Measurements from ENCODE around the gene RAB11FIP5.
"Not testable (repeated sequence)": the region's sequence is repeated elsewhere in the genome, so short reads cannot be mapped to it uniquely, and the experiment has no call there.

RAB11FIP5 gene

DNA sequence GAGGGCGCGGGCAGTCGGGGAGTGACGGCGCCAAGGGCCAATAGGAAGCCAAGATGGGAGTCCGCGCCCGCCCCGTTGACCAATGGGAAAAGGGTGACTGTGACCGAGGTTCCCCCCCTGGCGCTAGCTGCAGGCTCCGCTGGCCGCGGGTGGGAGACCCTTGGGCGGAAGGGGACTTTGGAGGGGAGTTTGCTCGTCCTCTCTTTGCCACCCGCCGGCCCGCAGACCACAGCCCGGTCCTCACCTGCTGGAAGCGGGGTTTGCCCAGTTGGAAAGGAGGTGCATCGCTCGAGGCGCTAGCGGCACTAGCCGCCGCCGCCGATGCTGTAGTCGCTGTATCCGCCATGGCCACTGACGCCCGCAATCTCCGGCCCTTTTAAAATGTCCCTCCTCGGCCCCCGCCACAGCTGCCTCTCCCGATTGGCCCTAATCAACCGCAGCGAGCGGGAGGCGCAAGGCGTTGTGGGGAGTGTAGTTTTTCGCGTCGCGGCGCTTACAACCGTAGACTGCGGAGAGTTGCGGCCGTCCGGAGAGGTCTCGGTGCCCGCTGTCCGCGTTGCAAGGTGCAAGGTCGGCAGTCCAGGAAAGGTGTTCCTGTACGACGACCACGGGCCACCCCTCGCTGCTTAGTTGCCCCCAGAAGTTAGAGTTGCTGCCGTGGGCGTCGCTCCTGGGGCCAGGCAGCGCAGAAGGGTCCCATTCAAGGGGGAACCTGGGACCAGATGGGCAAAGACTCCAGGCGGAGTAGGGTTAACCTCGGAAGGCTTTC, 41.2 kb downstream of the RAB11FIP5 start, which contains the start of gene SFXN5:
SFXN5 (minus strand) TSS at position 353 of the 769 bp plus-strand sequence; CDS start at position 346, 7 bp downstream.
- DNase-seq = peak; percentile 83 to 99 (median 96)

DNA sequence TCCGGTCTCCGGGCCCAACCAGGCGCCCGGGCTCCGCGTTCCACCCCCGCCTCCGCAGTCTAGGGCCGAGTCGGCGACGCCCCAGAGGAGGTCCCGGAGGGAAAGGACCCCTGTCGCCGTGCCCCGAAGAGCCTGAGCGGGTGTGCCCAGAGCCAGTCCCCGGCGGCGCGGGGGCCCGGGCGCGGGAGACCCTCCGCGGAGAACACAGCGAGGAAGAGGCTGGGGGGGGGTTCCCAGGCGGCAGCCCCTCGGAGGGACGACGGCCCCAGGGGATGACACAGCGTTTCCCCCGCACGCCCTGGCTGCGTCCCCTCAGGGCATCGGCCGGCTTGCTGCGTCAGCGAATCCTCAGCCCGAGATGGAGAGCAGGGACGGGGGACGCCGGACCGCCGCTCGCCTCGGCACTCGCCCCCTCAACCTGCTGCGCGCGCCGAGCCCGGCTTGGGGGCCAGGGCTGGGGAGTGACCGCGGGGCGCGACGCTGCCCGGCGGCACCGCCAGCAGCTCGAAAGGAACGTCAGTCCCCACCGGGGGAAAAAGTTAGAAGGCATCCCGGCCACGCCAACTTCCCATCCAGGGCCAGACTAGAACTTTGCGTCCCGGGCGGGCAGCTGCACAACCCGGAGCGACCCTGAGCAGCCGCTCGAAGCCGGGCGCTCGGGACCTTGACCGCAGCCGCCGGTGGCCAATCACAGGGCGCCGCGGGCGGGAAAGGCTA, 41.9 kb downstream of the RAB11FIP5 start:
- DNase-seq = peak in 3 of 58 donors; percentile 32 to 40 (median 34)

DNA sequence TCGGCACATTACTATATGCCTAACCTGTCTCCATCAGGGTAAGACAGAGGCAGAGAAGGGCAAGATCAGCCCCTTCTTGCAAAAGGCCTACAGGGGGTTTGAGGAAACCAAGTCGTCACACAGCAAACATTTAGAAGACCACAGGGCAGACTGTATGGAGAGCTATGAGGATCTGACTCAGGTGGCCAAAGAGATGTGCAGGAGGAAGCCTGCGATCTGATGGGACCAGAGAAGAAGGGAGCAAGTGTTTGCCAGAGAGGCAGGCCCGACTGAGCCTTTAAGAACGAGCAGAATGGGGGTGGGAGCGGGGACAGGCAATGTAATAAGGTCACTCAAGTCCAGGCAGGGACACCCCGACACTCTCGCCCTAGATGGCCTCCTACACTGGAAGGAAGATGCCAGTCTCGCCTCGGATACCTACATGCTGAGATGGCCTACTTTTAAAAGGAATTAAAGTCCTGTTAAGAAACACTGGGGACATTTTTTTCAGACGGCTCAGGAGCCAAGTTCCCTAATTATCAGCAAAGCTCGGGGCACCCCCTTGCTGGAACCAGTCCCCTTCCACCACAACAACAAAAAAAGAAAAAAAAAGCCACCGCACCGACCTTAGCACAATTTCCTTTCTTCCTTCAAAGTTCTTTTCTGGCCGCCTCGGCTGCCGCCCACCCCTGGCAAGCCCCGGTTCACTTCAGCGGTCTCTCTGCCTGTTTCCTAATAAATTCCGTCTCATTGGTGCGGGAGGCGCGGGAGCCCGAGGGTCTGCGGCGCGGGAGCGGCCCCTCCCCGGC, 42.7 kb downstream of the RAB11FIP5 start:
- peak in 14 of 58 donors; percentile 15 to 58 (median 29) for DNase-seq

DNA sequence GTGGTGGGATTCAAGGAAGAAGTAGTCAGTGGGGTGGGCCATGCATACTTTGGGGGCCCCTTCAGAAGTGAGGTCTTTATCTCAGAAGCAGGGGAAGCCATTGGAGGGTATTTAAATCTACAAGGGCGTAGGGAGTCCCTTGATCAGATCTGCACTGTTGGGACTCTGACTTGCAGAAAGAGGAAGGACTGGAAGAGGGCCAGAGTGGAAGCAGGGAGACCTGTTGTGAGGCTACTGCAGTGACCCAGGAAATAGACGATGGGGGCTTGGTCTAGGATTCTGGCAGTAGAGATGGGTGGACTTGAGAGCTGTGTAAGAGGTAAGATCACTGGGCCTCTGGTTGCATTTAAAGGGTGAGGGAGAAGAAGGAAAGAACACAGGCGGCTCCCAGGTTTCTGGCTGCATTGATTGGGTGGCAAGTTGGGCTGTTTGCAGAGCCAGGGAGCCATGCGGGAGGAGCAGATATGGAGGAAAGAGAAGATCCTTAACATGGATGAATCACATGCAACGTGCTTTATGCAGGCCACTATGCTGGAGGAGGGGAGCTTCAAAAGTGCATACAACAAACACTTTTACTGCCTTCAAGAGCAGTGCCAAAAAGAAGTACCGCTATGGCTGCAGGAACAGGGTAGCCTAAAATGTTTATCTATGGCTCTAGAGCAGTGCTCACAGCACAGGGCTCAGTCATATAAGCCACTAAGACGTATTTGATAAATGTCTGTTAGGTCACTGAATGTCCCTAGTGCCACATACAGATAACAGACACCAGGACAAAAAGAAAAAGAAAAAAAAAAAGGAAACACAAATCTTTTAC, 43.5 kb downstream of the RAB11FIP5 start:
- DNase-seq = peak in 6 of 58 donors; percentile 13 to 44 (median 28)

DNA sequence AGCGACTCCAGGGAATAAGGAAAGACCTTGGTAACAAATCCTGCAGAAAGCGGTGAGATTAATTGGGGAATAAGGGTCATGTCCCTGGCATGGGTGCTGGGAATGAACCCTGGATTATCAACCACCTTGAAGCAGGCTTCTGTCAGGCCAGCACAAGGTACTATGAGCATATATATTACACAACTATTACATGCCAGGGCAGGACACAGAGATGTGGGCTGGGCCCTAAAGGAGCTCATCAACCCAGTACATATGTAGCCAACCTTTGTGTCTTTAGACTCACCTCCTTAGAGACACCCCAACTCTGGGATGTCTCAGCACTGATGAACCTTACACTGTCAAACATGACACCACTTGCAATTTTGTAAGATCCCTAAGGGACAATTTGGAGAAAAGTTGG, 44.6 kb downstream of the RAB11FIP5 start:
- DNase-seq = no peak

DNA sequence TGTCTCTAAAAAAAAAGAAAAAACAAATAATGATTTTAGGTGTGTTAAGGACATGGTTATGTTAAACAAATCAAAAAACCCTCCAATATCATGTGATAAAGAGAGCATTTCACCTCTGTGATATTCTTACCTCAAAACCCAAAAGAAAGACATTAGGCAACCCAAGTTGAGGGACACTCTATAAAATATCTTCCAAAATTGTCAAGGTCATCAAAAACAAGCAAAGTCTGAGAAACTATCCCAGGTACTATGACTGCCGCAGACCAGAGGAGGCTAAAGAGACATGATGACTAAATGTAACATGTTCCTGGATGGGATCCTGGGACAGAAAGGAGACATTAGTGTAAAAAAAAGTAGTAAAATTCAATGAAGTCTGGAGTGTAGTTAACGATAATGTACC, 45.7 kb downstream of the RAB11FIP5 start:
- DNase-seq = no peak

DNA sequence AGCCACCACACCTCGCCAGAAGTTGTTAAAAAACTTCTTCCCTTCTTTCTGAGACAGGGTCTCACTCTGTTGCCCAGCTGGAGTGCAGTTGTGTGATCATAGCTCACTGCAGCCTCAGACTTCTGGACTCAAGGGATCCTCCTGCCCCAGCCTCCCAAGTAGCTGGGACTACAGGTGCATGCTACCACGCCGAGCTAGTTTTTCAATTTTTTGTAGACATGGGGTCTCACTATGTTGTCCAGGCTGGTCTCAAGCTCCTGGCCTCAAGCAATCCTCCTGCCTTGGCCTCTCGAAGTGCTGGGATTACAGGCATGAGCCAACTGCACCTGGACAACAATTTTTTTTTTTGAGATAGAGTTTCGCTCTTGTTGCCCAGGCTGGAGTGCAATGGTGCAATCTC, 47.7 kb downstream of the RAB11FIP5 start:
- not testable (repeated sequence) for DNase-seq

DNA sequence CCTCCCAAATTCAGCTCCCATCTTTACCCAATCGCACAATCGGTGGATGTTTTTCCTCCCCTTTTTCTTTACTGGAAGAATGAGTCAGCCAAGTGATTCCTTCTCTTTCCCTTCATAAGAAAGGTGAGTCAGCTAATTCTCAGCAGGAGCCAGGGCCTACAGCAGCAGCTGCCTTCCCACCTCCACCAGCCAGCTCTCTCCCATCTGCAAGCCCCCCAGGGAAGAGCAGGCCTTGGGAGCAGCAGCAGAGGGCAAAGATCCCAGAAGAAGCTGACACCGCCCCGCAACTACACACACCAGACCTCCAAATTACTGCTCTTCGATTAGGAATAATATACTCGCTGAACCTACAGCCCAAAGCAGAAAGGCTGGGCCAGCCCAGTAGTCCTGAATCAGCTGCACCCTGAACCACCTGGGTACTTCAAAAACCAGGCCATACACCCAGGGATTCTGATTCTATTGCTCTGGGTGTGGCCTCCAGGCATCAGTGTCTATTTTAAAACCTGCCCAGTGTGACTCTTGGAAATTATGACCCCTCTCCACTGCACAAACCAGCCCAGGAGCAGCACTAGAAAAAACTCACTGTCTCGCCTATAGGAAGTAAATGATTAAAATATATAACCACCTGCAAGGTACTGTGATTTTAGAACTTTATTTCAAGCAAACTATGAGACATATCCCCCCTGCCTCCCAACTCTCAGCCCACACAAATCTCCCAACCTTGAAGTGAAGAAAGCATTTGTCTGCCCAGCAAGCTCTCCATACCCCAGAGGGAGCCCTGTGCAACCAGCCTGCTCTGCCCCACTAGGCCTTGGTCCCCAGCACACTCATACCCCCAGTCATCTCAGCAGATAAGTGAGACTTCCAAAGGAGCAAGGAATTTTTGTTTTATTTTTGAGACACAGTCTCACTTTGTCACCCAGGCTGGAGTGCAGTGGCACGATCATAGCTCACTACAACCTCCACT, 48.6 kb downstream of the RAB11FIP5 start:
- peak in 4 of 58 donors; percentile 17 to 34 (median 26) for DNase-seq

GRCh38 chr2:73063472-73063871, 49.3 kb downstream of the RAB11FIP5 start:
- no peak for DNase-seq

DNA sequence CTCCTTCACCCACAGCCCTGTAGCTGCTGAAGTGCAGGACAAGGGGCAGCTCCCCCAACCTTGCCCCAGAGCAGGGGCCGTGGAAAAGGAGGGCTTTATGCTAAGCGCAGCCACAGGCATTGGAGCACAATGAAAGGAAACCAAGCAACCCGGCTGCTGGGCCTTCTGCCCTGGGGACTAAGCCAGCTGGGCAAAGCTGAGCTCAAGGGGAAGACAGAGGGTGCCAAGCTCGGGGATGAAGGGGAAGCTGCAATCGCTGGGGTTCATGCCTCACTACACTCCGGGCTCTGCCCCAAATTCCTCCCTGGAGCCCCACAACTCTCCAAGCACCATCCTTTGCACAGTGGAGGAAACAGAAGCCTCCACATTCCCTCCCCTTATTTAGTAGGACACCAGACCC, 53.6 kb downstream of the RAB11FIP5 start:
- peak in 51 of 58 donors; percentile 21 to 93 (median 72) for DNase-seq

GRCh38 chr2:73054980-73055379, 57.8 kb downstream of the RAB11FIP5 start:
- DNase-seq = no peak

DNA sequence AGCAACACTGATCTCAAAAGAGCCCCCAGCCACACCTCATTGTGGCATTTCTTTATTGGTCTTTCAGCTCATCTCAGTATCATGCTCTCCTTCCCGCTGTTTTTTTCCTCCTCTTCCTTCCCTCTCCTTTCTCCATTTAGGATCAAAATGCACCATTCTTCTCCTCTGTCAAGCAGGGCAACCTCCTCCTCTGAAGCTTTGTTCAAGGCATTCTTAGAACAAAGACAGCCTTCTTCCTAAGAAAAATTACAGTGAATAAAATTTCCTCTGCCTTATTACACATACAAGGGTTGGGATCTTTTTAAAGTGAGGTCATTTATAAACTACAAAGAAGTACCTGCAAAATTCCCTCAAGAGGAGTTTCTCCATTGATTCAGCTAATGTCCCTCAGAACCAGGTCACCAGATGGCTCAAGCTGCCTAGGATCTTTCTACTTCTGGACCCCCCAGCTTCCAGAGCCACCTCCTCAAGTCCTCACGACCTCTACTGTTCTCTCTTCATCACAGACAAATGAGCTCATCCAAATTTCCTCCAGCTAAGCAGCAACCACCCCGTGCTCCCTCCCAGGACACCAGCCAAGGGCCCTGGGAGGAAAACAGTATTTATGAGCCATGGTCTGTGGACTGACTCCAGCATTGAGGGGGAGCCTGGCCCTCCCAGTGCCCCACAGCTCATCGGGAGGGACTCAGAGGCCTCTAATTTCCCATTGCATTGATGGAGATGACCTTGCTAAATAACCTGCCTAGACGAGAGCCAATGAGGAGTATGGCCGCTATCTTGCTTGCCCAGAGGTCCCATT, 59.2 kb downstream of the RAB11FIP5 start:
- DNase-seq = peak in 37 of 58 donors; percentile 10 to 81 (median 44)

DNA sequence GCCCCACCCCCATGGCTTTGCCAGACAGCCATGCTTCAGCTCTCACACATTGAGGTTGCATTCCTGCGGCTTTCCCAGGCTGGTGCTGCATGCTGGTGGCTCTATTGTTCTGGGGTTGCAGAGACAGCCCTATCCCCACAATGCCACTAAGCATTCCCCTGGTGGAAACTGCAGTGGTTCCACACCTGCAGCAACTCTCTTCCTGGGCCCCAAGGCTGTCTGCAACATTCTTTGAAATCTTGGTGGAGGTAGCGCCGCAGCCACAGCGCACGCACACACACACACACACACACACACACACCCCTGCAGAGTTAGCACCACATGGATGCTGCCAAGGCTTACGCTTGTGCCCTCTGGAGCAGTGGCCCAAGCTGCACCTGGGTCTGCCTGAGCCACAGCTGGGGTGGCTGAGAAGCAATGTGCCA, 62.6 kb downstream of the RAB11FIP5 start:
- no peak for DNase-seq

GRCh38 chr2:73043929-73044832, 68.6 kb downstream of the RAB11FIP5 start:
- peak in 35 of 58 donors; percentile 9 to 88 (median 40) for DNase-seq

- DNase-seq = peak in 31 of 58 donors; percentile 9 to 80 (median 35)
Observed at GRCh38 chr2:73043276-73043675, 69.5 kb downstream of the RAB11FIP5 start.

- no peak for DNase-seq
Observed at GRCh38 chr2:73037947-73038585, 74.7 kb downstream of the RAB11FIP5 start.

DNA sequence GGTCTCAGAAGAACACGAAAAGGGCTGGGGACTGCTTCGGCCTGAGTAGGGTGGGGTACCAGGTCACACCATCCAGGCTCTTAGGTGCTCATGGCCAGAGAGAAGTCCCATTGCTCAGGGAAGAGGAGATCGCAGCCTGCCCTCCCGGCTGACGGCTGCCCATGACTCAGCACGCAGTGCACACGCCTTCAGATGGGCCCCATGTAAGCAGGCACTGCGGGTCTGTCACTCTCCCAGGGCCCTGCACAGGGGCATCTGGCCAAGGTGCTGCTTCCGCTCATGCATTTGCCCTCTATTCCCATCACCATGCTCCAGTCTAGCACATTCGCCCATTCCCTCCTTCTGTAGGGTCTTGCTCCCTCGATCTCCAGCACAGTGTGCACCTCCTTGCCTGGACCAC, 76.0 kb downstream of the RAB11FIP5 start:
- no peak for DNase-seq

Data from anterior cingulate cortex (tissue), 58 donors.